Measurements from ENCODE around the gene MEF2D.

Gene MEF2D

GRCh38 chr1:156524481-156524869, 23.9 kb upstream of the MEF2D start:
- peak; percentile 64 to 87 (median 74) for DNase-seq

- DNase-seq, result no peak
Observed at GRCh38 chr1:156523801-156524480, 23.4 kb upstream of the MEF2D start.

GRCh38 chr1:156522443-156522970, 21.9 kb upstream of the MEF2D start:
- DNase-seq, result no peak

- DNase-seq, result no peak
Observed at GRCh38 chr1:156517748-156518147, 17.2 kb upstream of the MEF2D start.

- no peak for DNase-seq
Observed at GRCh38 chr1:156516821-156517220, 16.2 kb upstream of the MEF2D start.

GRCh38 chr1:156515956-156516355, 15.4 kb upstream of the MEF2D start:
- DNase-seq, result peak; percentile 80 to 93 (median 88)

GRCh38 chr1:156513185-156513584, 12.6 kb upstream of the MEF2D start:
- no peak for DNase-seq

GRCh38 chr1:156511644-156512043, 11.1 kb upstream of the MEF2D start:
- DNase-seq, result peak; percentile 68 to 88 (median 72)

- DNase-seq, result no peak
Observed at GRCh38 chr1:156510709-156511108, 10.1 kb upstream of the MEF2D start.

GRCh38 chr1:156509424-156510034, 9.0 kb upstream of the MEF2D start:
- no peak for DNase-seq

GRCh38 chr1:156508955-156509234, 8.3 kb upstream of the MEF2D start:
- no peak for DNase-seq

- peak; percentile 59 to 82 (median 76) for DNase-seq
Observed at GRCh38 chr1:156508205-156508954, 7.8 kb upstream of the MEF2D start.

- DNase-seq, result no peak
Observed at GRCh38 chr1:156506450-156506849, 5.9 kb upstream of the MEF2D start.

GRCh38 chr1:156505679-156506298, 5.2 kb upstream of the MEF2D start:
- no peak for DNase-seq

- DNase-seq, result peak; percentile 99
Observed at GRCh38 chr1:156504821-156505678, 4.5 kb upstream of the MEF2D start.

- DNase-seq, result no peak
Observed at GRCh38 chr1:156504438-156504813, 3.9 kb upstream of the MEF2D start.

- no peak for DNase-seq
Observed at GRCh38 chr1:156503698-156504437, 3.3 kb upstream of the MEF2D start.

GRCh38 chr1:156502894-156503697, 2.5 kb upstream of the MEF2D start:
- peak; percentile 82 to 94 (median 92) for DNase-seq

- no peak for DNase-seq
Observed at GRCh38 chr1:156502391-156502893, 1.9 kb upstream of the MEF2D start.

GRCh38 chr1:156500793-156501506, 375 bp upstream of the MEF2D start:
- DNase-seq, result peak; percentile 97 to 99 (median 98)
